ENCODE measurements around the gene CASK.

CASK gene

DNA sequence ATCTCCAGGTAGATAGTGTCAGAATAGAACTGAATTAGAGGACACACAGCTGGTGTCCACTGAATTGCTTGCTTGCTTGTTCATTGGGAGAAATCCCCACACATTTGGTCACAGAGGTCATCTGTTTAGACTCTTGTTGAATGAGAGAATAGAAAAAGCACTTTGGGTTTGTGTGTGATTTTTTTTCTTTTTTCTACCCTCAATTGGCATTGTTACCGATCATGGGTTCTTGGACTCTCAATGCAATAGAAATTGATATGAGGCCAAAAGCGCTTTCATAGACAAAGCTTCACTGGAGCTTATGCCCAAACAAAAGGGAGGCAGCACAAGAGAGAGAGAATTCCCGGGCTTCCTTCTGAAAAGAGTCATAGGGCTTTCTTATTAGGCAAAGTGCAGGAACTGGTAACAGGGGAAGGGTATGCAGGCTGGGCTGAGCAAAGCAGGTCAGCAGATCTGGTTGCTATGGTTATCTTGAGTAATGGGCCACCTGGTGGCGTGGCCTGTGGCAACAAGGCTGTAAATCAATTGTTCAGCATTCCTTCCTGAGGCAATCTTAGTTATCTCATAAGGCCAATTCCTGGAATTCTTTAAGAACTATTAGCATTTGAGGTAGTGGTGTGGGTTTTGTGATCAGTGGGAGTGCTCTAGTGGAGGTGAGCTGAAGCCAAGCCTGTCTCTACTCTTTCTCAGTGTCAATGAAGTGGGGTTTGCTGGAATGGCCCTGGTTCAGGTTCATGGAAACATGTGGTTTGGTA, 204.7 kb downstream of the CASK start:
- DNase-seq (ENCODE audit: low read depth) = no peak
- H3K4me3 ChIP-seq (ENCODE audit: low read length) = no peak overlapping the region
- TF ChIP-seq, protein P1, sequence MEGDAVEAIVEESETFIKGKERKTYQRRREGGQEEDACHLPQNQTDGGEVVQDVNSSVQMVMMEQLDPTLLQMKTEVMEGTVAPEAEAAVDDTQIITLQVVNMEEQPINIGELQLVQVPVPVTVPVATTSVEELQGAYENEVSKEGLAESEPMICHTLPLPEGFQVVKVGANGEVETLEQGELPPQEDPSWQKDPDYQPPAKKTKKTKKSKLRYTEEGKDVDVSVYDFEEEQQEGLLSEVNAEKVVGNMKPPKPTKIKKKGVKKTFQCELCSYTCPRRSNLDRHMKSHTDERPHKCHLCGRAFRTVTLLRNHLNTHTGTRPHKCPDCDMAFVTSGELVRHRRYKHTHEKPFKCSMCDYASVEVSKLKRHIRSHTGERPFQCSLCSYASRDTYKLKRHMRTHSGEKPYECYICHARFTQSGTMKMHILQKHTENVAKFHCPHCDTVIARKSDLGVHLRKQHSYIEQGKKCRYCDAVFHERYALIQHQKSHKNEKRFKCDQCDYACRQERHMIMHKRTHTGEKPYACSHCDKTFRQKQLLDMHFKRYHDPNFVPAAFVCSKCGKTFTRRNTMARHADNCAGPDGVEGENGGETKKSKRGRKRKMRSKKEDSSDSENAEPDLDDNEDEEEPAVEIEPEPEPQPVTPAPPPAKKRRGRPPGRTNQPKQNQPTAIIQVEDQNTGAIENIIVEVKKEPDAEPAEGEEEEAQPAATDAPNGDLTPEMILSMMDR (conservative IDR thresholded peaks at IDR 0.05; ENCODE audit: low read length) = no peak

- TF ChIP-seq, protein P1 (conservative IDR thresholded peaks at IDR 0.05; ENCODE audit: low read length) = no peak
- no peak for DNase-seq (ENCODE audit: low read depth)
These were observed 206.4 kb downstream of the CASK start for GRCh38 chrX:41716767-41717473.

DNA sequence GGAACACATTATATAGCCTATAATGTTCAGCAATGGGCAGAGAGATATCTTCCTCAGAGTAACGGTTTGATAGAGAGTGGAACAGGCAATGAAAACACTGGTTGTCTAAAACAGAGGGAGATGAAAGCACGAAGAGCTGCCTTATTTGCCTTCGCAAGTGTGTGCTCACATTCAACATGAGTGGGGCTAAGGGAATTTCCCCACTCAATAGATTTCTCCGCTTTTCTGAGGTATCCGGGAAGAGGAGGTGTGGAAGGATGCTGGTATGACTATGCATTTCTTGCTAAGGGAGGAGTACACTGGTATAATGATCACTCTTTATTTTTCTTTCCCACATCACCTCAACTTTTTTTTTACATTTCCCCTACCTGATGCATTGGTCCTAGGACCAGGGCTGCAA, 207.1 kb downstream of the CASK start:
- H3K4me3 ChIP-seq (ENCODE audit: low read length) = no peak overlapping the region
- TF ChIP-seq, protein P1 (conservative IDR thresholded peaks at IDR 0.05; ENCODE audit: low read length) = no peak
- no peak for DNase-seq (ENCODE audit: low read depth)

More at GRCh38 chrX:41716767-41717473, 206.4 kb downstream of the CASK start:
- H3K4me3 ChIP-seq (ENCODE audit: low read length) = no peak overlapping the region

- TF ChIP-seq, protein P1 (conservative IDR thresholded peaks at IDR 0.05; ENCODE audit: low read length) = no peak
- H3K4me3 ChIP-seq (ENCODE audit: low read length) = no peak overlapping the region
- DNase-seq (ENCODE audit: low read depth) = no peak
These were observed 212.2 kb downstream of the CASK start for GRCh38 chrX:41711021-41711667.

DNA sequence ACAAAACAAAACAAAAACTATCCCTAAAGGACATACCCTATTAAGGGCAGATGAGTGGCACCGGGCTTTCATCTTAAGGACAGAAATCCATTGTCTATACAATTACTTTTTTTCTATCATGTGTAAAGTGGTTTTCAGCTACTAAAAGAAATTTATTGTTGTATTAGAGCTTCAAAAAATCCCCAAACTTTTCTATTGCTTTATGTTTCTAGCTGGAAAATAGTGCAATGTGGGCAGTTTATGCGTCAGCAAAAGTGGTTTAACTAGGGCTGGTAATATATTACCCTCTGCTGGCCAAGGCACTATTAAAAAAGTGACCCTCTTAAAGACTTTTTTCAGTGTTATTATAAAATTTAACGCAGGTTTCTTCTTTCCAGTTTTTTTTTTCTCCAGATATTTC, 214.9 kb downstream of the CASK start:
- no peak overlapping the region for H3K4me3 ChIP-seq (ENCODE audit: low read length)
- TF ChIP-seq, protein P1 (conservative IDR thresholded peaks at IDR 0.05; ENCODE audit: low read length) = no peak
- no peak for DNase-seq (ENCODE audit: low read depth)

DNA sequence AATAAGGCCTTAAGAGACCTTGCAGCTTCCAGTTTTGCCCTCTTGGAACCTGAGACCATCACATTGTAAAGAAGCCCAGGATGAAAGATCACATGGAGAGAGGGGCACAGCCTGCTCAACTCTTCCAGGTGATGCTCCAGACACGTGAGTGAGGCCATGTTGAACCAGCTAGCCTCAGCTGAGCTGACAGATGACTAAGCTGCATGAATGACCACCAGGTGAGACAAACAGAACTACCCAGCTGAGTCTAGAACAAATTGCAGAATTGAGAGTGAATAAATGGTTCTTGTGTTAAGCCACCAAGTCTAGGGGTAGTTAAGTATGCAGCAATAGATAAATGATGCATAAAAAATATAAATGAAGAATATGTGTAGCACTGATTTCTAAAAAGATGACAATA, 216.1 kb downstream of the CASK start:
- H3K4me3 ChIP-seq (ENCODE audit: low read length) = no peak overlapping the region
- TF ChIP-seq, protein P1 (conservative IDR thresholded peaks at IDR 0.05; ENCODE audit: low read length) = no peak
- no peak for DNase-seq (ENCODE audit: low read depth)
